Gastrocnemius medialis (tissue), 4 donors: ENCODE measurements around the gene HNRNPUL1. TPM values are rescaled to one million over a fixed set of nuclear protein-coding genes. Genes with fewer than 3 reads are reported as not detected.

Experiments
- ATAC-seq, 2 donors: fragments of 150-250 bp; one replicate each; pipeline ENCODE4 v1.9.1; 2016
- DNase-seq, 2 donors: peaks; one replicate each; pipeline ENCODE4 v3.0.0-alpha.2; 2019
- H3K27ac ChIP-seq, 4 donors: fragments of 200-600 bp; sonication (generic); 1 replicate in 1 of 4; 2 replicates in 3 of 4; pipeline ENCODE4 v1.5.1; 2016 to 2018; ENCODE audit warnings: mild to moderate bottlenecking in 2 of 4, moderate library complexity in 1 of 4
- H3K27me3 ChIP-seq, 3 donors: fragments of 200-600 bp; sonication (generic) in 2 of 3; 1 replicate in 1 of 3; 2 replicates in 2 of 3; pipeline versions ENCODE4 v1.5.1 to v1.6.0; 2016 to 2019; ENCODE audit warnings: mild to moderate bottlenecking in 1 of 3, moderate library complexity in 1 of 3
- H3K36me3 ChIP-seq, 2 donors: fragments of 200-600 bp; sonication (generic) in 1 of 2; one replicate each; pipeline ENCODE4 v1.5.1; 2017 to 2018
- H3K4me1 ChIP-seq, 2 donors: fragments of 200-600 bp; sonication (generic) in 1 of 2; one replicate each; pipeline ENCODE4 v1.5.1; 2016 to 2017; ENCODE audit warnings: mild to moderate bottlenecking in 2 of 2
- H3K4me3 ChIP-seq, 4 donors: fragments of 200-600 bp; sonication (generic) in 3 of 4; 1 replicate in 1 of 4; 2 replicates in 3 of 4; pipeline ENCODE4 v1.5.1; 2016 to 2019; ENCODE audit warnings: mild to moderate bottlenecking in 2 of 4
- H3K9me3 ChIP-seq, 3 donors: fragments of 200-600 bp; sonication (generic) in 2 of 3; 1 replicate in 1 of 3; 2 replicates in 2 of 3; pipeline ENCODE4 v1.5.1; 2016 to 2019
- POLR2A ChIP-seq, 2 donors: fragments of 450-650 bp; IDR thresholded peaks; one replicate each; pipeline ENCODE4 v1.6.1; 2017; ENCODE audit warnings: antibody characterized with exemption in 2 of 2, mild to moderate bottlenecking in 2 of 2, moderate library complexity in 2 of 2
- in situ Hi-C, 4 donors: fragments of 200-750 bp; cut with MboI; loops; one replicate each; pipeline versions ENCODE4 v1.15.0 to v1.8.0; 2017; ENCODE audit warnings: low sequenced_read_pairs in 4 of 4
- intact Hi-C: fragments of 100-400 bp; cut with DNase I; formaldehyde crosslinking; loops from one replicate; pipeline ENCODE4 v1.15.1; 2023; ENCODE audit warnings: low total_unique reads
- total RNA-seq, 4 donors: library from RNA; depleted of rRNA; stranded (reverse); fragments of >200 nt; gene quantifications; one replicate each; pipeline versions ENCODE4 v1.1.0 to v1.2.3, GENCODE V29; 2016
- TF ChIP-seq, protein P1 (sequence below), 5 experiments: fragments of 450-650 bp in 3 of 5; fragments of 200-600 bp in 2 of 5; sonication (generic) in 2 of 5; IDR thresholded peaks in 4 of 5; conservative IDR thresholded peaks in 1 of 5; 1 replicate in 4 of 5; 2 replicates in 1 of 5; pipeline ENCODE4 v1.5.1; 2016 to 2019; ENCODE audit warnings: antibody characterized with exemption in 5 of 5, mild to moderate bottlenecking in 3 of 5, moderate library complexity in 3 of 5

Gene HNRNPUL1
- total RNA-seq, 4 donors from 2014 or later, result 49.5 to 101 (median 92.4) TPM

DNA sequence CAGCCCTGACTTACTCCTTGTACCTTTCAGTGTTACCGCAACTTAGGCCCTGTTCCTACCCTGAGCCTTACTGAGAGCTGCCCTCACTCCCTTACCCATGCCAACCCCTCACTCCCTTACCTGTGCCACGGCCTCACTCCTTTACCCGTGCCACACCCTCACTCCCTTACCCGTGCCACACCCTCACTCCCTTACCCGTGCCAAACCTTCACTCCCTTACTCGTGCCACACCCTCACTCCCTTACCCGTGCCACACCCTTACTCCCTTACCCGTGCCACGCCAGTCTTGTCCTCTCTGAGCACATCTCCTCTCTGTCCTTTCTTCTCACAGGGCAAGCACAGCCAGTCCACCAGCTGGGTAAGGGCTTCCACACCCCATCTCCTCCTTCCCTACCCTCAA, 24.8 kb upstream of the HNRNPUL1 start:
- Histone ChIP-seq H3K27me3 (no peaks in the 10 kb centered on the region), H3K27ac (no peak overlapping the region), H3K4me1 (no peaks in the 10 kb centered on the region), H3K4me3 (no peak overlapping the region), H3K36me3 (no peaks in the 10 kb centered on the region), H3K9me3 (no peaks in the 10 kb centered on the region)
- TF ChIP-seq, protein P1, sequence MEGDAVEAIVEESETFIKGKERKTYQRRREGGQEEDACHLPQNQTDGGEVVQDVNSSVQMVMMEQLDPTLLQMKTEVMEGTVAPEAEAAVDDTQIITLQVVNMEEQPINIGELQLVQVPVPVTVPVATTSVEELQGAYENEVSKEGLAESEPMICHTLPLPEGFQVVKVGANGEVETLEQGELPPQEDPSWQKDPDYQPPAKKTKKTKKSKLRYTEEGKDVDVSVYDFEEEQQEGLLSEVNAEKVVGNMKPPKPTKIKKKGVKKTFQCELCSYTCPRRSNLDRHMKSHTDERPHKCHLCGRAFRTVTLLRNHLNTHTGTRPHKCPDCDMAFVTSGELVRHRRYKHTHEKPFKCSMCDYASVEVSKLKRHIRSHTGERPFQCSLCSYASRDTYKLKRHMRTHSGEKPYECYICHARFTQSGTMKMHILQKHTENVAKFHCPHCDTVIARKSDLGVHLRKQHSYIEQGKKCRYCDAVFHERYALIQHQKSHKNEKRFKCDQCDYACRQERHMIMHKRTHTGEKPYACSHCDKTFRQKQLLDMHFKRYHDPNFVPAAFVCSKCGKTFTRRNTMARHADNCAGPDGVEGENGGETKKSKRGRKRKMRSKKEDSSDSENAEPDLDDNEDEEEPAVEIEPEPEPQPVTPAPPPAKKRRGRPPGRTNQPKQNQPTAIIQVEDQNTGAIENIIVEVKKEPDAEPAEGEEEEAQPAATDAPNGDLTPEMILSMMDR (IDR thresholded peaks at IDR 0.05 in 4 of 5, conservative IDR thresholded peaks at IDR 0.05 in 1 of 5), result no peak
- TF ChIP-seq POLR2A (IDR thresholded peaks at IDR 0.05), result no peak
- intact Hi-C loops, result no loop called here
- DNase-seq (no peak), ATAC-seq (no peak)
- in situ Hi-C loops, result no loop called here

DNA sequence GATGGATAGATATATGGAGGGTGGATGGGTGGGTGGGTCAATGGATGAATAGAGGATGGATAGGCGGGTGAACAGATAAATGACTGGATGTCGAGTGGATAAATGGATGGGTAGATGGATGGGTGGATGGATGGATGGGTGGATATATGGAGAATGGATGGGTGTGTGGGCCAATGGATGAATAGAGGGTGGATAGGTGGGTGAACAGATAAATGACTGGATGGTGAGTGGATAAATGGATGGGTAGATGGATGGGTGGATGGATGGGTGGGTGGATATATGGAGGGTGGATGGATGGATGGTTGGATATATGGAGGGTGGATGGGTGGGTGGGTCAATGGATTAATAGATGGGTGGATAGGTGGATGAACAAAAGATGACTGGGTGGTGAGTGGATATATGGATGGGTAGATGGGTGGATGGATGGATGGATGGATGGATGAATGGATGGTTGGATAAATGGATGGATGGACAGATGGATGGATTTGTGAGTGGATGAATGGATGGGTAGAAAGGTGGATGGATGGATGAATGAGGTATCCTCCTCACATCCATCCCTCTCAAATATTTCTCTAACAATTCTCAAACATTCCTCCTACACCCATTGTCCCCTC, 24.1 kb upstream of the HNRNPUL1 start:
- Histone ChIP-seq H3K4me1 (no peaks in the 10 kb centered on the region), H3K4me3 (no peak overlapping the region), H3K27me3 (no peaks in the 10 kb centered on the region), H3K9me3 (no peaks in the 10 kb centered on the region), H3K27ac (no peak overlapping the region), H3K36me3 (no peaks in the 10 kb centered on the region)
- no peak for TF ChIP-seq POLR2A (IDR thresholded peaks at IDR 0.05)
- TF ChIP-seq, protein P1 (IDR thresholded peaks at IDR 0.05 in 4 of 5, conservative IDR thresholded peaks at IDR 0.05 in 1 of 5), result no peak
- in situ Hi-C loops (no loop called here), intact Hi-C loops (no loop called here)
- no peak for DNase-seq
- no peak for ATAC-seq

DNA sequence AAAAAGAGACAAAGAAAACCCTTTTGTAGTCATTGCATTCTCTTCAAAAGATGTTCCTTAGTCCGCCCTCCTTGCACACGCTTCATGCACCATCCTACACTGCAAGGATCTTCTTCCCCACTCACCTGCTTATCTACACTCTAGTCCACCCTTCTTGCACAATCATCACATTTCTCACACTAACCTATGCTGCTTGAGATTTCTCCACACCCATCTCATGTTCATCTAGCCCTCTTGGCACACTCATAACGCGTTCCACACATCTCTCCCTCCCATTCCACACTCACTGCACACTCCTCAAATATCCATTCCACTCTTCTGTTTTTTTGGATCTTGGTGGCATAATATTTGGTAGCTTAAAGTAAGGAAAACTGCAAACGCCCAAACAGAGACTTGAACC, 22.3 kb upstream of the HNRNPUL1 start:
- intact Hi-C loops (no loop called here), in situ Hi-C loops (no loop called here)
- ATAC-seq (no peak), DNase-seq (no peak)
- no peaks in the 10 kb centered on the region for H3K36me3 ChIP-seq
- H3K4me3 ChIP-seq, result no peak overlapping the region
- H3K9me3 ChIP-seq, result no peaks in the 10 kb centered on the region
- H3K4me1 ChIP-seq, result no peaks in the 10 kb centered on the region
- H3K27me3 ChIP-seq, result no peaks in the 10 kb centered on the region
- no peak overlapping the region for H3K27ac ChIP-seq
- TF ChIP-seq POLR2A (IDR thresholded peaks at IDR 0.05), result no peak
- TF ChIP-seq, protein P1 (IDR thresholded peaks at IDR 0.05 in 4 of 5, conservative IDR thresholded peaks at IDR 0.05 in 1 of 5), result no peak

DNA sequence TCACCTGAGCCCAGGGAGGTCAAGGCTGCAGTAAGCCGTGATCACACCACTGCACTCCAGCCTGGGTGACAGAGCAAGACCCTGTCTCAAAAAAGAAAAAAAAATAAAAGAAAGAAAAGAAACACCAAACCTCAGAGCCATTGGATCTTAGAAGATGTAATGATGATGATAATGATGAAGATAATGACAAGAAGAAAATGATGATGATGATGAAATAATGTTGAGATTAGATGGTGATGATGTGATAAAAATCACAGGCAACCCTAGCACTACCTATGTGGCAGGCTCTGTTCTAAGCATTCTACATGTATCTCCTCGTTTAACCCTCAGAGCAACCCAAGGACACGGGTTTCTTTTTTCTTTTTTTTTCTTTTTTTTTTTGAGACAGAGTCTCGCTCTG, 20.1 kb upstream of the HNRNPUL1 start:
- Histone ChIP-seq H3K4me1 (no peaks in the 10 kb centered on the region), H3K27ac (no peak overlapping the region), H3K36me3 (no peaks in the 10 kb centered on the region), H3K27me3 (no peaks in the 10 kb centered on the region), H3K4me3 (no peak overlapping the region), H3K9me3 (no peaks in the 10 kb centered on the region)
- intact Hi-C loops (no loop called here), in situ Hi-C loops (no loop called here)
- no peak for TF ChIP-seq POLR2A (IDR thresholded peaks at IDR 0.05)
- TF ChIP-seq, protein P1 (IDR thresholded peaks at IDR 0.05 in 4 of 5, conservative IDR thresholded peaks at IDR 0.05 in 1 of 5), result no peak
- ATAC-seq, result no peak
- no peak for DNase-seq

DNA sequence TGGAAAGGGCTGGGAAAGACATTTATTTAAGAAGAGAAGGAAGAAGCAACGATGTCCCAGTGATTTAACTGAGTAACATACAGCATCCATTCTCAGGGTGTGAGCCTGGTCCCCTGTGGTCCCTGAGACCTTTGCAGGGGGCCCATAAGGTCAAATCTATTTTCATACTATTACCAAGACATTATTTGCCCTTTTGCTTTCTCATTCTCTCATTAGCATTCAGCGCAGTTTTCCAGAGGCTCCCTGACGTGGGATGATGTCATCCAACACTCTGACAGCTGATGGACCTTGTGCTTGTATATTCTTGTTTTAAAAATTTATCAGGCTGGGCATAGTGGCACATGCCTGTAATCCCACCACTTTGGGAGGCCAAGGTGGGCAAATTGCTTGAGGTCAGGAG, 18.3 kb upstream of the HNRNPUL1 start:
- Histone ChIP-seq H3K27ac (no peak overlapping the region), H3K9me3 (no peaks in the 10 kb centered on the region), H3K36me3 (no peaks in the 10 kb centered on the region), H3K4me1 (no peaks in the 10 kb centered on the region), H3K27me3 (no peaks in the 10 kb centered on the region), H3K4me3 (no peak overlapping the region)
- DNase-seq, result no peak
- ATAC-seq, result no peak
- TF ChIP-seq POLR2A (IDR thresholded peaks at IDR 0.05), result no peak
- TF ChIP-seq, protein P1 (IDR thresholded peaks at IDR 0.05 in 4 of 5, conservative IDR thresholded peaks at IDR 0.05 in 1 of 5), result no peak
- in situ Hi-C loops, result no loop called here
- intact Hi-C loops, result no loop called here
